ENCODE measurements around the gene CACNA1H.

Gene CACNA1H

DNA sequence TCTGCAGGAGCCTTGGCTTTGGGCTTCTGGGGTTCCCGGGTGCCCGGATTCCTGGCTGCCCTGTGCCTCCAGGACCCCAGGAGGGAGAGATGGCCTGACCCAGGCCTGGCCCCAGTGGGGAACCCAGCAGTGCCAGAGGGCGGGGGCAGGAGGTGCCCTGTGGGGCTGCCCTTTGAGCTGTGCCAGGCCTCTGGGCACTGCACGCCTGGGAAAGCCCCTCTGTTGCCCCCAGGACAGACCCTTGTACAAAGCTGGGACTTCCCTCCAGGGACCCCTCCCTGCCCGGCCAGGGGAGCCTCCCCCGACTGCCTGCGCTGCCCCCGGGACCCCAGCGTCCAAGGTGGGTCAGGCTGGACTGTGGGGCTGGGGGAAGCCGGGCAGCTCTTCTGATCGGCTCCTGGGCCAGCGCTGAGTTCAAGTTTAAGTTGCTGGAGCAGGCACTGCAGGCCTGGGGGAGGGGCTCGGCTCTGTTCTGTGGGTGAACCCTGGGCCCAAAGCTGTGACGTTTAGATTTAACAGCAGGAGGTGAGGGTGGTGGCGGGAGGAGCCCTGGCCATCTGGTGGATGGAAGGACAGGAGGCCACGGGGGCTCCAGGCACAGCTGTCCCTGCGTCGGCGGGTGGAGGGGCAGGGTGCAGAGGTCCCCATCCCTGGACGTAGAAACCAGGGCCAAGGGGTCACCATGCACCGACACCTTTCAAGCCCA is 29.2 kb upstream of the CACNA1H start:
- no peak for DNase-seq

DNA sequence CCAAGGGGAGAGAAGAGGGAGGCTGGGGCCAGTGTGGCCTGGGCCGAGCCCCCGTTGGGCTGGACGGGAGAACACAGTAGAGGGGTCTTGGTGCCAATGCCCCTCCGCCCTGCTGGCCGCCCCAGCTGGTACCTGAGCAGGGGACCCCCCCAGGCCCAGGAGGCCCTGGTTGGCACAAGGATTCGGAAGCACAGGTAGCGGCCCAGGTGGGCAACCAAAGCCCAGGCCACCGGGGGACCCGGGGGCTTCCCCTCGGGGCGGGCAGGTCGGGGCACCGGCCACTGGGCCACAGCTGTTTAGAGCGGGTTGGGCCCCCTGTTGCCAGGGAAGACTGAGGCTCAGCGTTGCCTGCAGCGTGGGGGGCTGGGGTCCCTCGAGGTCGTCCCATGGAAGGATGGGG is 28.6 kb upstream of the CACNA1H start:
- no peak for DNase-seq

DNA sequence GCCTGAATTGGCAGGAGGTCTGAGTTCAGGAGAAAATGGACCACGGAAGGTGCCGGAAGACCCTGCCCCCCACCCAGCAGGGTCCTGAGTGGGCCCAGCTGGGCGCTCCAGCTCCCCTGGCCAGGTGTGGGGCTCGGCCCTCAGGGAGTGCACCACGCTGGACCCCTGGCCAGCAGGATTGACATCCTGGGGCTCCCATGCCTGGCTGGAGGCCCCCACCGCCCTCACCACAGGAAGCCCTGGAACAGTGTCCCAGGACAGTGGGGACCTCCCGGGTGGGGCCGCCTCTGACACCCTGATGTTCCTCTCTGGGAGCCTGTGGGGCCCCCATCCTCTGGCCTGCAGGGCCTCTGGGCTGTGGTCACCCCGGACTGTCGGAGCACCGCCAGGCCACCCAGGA is 28.1 kb upstream of the CACNA1H start:
- no peak for DNase-seq

DNA sequence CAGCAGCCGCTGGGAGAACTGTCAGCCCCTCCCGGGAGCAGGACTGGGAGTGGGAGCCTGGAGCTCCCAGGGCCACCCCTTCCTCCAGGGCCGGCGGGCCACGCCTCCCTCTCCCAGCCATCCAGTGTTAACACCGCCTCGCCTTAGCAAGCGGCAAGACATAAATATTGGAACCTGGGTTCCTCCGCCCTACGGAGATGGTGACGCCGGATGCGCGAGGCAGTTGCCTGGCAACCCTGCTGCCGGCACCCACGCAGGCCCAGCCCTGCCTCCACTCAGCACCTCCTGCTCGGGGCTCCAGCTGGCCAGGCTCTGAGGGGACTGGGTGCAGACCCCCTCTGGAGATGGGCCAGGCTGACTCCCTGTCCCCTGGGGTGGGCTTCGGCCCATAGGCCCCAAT is 27.4 kb upstream of the CACNA1H start:
- no peak for DNase-seq

DNA sequence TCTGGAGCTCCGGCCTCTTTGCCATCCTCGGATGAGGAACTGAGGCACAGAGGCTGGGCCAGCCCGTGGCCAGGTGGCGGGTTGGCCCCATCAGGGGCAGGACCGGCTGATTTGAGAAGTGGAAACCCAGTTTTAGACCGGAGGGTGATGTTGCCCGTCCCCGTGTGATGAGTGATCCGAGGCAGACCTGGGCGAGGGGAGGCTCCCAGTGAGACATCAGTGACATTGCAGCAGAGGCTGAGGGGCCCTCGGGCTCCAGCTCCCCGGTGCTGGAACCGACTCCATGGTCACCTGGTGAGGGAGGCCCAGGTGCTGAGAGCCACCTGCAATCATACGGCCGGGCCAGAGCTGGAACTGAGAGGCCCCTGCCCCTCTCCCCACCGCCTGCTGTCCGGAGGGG is 26.9 kb upstream of the CACNA1H start:
- DNase-seq = no peak

DNA sequence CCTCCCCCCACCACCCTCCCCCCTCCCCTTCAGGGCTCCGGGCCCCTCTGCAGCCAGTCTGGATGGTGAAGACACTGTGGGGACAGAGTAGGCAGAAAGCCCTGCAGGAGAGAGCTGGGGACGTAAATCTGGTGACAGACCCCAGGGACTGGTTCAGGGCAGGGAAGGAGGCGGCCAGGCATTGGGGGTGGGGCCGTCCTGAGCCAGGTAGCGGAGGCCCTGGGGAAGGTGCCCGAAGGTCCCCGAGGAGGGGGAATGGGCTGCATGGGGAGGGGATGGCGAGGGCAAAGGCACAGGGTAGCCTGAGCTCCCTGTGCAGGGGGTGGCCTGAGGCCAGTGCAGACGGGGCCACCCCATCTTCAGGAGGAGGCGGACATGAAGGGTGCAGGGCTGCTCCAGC is 26.3 kb upstream of the CACNA1H start:
- no peak for DNase-seq

DNA sequence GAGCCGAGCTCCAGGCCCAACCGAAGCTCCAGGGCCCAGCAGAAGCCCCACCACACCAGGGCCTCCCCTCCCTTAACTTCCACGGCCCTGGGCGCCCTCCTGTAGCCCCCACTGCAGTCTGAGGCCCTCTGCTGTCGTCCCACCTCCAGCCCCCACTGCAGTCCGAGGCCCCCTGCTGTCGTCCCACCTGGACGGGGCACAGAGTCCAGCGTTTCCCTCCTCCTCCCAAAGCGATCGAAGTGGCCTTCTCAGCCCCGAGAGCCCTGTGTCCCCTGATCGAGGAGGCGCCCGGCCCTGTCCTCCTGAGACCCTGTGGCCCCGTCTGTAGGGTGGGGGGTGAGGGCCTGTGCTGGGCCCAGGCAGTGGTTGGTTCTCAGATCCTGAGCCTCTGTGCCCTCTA is 25.8 kb upstream of the CACNA1H start:
- DNase-seq = no peak

DNA sequence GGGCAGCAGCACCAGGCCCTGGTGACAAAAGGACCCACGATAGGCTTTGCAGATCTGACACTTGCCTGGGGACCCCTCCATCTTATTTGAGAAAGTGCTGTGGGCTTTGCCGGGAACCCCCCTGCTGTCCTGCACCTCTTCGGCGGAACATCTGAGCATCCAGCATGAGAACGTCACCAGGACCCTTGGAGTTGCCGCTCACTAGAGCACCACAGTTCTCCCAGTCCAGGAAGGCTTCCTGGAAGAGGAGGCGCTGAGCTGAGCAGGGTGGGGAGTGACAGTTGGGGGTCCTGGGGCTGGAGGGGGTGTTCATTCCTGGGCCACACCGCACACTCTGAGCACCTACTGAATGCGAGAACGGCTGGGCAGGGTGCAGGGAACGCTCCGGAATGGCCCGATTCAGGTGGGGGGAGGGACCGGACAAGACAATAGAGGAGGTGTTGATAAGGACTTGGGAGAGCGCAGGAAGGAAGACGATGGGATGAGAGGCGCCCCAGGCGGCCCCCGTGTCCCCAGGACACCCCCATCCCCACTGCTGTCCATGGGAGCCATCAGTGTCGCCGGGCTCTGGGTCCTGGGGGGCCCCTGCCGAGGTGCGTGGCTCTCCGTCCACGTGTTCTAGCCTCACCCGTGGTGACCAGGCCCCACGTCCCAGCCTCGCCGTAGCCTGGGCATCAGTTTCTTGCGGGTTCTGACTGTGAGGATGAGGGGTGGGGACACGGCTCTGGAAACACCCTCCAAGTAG is 24.8 kb upstream of the CACNA1H start:
- no peak for DNase-seq

DNA sequence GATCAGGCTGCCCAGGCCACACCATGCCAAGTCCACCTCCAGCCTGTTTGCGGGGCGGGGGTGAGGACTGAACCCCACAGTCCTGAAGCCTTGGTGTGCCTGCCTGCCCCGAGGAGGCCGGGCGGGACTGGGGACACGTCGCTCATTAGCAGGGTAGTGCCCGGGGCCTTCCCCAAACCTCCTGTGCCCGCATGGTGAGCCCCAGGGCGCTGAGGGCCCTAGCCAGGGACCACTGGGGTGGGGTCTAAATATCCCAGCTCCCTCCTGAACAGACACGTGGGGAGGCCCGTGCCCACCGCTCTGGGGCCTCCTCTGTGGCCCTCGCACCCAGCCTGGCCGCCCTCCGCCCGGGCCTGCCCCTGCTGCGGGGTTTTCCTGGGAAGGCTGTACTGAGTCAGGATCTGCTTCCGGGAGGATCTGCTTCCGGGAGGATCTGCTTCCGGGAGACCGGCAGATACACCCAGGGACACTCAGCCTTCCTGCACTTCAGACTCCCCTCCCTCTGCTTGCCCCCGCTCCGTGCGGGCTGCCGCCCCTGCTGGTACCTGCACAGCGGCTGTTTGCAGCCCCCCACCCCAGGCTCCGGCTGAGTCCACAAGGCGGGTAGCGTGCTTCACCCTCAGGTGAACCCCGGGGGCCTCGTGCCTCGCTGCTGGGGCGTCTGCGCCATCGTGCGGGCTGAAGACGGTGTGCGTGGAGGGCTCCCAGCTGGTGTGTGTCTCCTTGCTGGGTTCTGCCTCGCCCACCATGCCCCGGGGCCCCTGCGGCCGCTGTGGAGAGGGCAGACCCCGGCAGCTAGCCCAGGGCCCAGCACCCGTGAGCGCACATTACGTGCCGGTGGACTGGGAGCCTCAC is 23.6 kb upstream of the CACNA1H start:
- no peak for DNase-seq

DNA sequence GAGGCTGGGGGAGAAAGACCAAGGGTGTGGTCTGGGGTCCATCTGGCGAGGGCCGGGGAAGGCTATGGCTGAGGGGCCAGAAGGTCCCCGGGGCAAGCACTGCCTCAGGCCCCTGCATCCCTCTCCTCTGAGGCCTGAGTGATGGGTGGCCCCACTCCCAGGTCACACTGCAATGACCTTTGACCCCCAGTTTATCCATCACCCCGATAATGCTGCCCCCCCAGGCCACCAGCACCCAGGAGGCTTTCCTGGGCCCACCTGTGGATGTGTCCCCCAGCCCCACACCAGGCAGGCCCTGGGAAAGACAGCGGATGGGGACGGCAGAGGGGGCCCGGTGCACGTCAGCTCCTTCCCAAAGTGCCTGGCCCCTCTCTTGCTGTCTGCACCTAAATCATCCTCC is 22.5 kb upstream of the CACNA1H start:
- DNase-seq = no peak

DNA sequence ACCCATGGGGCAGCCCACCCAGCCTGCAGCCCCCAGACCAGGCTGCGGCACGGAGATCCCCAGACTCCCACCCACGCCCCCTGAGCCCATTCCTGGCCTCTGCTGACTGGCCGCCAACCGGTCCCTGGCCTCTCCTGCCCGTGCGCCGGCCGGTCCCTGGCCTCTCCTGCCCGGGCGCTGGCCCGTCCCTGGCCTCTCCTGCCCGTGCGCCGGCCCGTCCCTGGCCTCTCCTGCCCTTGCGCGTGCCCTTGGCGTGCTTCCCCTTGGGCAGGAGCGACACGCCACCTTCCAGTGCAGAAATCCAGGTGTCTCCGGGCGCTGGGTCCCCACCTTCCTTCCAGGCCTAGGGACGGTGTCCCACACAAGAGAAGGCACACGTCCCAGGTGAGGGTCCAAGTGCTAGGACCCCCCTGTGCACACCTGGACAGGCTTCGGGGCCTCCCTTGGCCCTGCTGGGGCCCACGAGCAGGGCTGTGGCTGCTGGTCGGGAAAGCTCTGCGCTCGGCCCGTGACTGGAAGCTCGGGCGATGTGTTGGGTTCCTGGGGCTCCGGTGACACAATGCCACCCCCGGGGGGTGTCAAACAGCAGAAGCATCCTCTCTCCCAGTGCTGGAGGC is 21.4 kb upstream of the CACNA1H start:
- DNase-seq = no peak

DNA sequence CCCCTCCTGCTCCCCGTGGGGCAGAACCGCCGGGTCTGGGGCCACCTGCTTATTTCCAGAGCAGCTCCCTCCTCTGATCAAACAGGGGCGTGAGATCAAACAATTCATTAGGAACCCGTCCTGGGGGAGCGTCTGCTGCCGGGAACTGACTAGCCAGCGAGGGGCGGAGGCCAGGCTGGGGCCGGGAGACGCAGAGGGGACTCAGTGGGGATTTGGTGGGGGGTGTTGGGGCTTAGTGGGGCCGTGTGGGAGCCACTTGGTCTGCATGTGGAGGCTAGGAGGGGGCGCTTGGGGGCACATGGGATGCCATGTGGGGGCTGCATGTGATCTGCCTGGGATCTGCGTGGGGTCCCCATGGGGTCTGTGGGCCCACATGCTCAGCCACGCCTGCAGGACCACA is 20.5 kb upstream of the CACNA1H start:
- DNase-seq = no peak

DNA sequence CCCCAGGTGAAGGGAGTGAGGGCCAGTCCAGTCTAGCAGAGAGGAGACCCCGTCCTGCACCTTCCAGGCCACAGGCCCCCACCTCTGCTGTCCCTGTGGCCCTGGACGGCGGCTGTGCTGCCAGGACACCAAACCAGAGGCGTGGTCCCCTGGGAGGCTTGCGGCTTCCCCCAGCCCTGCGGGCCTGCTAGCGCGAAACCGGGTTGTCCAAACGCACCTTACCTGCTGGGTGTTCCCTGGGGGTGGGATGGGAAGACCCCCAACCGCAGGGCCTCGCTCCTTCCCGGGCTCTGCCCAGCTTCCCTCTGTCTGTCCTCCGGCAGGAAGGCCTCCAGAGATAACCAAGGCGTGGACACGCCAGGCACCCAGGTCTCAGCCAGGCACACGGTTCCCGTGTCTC is 19.6 kb upstream of the CACNA1H start:
- no peak for DNase-seq

DNA sequence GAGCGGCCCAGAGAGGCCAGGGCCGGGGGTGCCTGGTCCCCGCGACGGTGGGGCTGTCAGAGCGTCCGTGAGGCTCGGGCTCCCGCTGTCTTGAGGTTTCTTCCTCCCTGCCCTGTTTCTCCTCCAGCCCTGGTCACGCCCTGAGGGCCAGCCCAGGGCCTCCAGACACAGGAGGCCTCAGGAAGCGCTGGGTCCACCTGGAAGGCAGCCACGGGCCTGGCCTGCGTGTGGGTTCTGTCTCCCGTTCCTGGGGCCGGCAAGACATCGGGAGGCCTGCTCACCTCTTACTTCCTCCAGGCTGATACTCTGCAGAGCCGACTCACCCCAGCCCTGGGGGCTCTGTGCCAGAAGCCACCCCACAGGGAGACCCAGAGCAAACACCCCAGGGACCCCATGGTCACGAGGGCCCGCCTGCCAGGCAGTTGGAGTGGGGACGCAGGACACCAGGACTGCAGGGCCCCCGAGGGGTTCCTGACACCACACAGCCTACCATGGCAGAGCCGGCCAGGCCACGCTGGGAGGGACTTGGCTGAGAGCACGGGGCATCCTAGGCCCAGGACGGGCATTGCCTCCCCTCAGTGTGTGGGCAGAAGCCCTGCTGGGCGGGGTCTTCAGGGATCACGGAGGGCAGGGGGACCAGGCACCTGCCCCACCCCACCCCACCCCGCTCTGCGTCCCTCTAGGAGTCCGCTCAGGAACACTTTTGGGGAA is 18.9 kb upstream of the CACNA1H start:
- DNase-seq = no peak

DNA sequence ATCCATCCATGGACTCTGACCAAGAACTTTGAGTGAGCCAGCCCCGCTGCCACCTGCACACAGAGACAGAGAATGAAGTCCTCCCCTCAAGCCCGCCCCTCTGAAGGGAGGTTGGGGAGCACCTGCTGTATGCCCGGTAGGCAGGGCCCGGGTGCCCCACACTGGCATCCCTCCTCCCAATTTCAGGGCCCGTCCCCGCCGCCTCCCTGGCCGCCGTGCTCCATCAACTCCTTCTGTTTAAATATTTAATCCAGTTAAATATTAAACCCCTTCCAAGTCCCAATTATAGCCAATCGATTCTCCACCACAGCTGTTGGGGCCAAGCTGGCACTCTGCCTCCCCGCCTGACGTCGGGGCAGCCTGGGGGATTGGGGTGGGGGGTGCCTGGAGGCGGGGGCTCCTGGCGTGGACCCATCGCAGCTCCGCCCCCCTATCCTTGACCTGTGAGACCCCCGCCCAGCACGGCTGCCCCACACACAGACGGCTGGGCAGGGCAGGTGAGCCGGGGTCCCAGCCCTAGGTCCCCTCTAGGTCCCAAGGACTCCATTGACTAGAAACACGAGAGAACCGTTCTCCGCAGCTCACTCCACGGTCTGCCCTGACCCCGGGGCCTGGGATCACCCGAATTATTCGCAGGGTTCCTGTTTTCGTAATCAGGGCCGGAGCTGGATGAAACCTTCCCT is 18.0 kb upstream of the CACNA1H start:
- DNase-seq = no peak

DNA sequence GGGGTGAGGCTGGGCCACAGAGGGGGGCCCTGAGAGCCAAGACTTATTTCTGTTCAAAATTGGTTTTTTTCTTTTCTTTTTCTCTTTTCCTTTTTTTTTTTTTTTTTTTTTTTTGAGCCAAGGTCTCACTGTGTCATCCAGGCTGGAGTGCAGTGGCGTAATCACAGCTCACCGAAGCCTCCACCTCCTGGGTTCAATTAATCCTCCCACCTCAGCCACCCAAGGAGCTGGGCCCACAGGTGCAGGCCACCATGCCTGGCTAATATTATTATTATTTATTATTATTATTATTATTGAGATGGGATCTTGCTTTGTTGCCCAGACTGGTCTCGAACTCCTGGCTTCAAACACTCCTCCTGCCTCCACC is 17.5 kb upstream of the CACNA1H start:
- no peak for DNase-seq

DNA sequence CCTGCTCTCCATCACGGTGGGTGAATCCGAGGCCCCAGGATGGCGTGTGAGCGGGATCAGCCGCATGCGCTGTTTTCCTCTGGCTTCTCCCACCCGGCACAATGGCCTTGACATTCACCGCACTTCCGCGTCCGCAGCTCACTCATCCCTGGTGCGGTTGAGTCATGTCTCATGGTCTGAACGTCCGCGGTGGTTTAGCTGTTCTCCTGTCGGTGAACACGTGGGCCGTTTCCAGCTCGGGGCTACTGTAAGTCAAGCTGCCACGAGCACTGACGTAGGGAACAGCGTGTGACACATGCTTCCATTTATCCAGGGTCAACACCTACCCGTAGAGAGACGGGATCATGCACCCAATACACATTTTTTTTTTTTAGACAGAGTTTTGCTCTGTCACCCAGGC is 15.3 kb upstream of the CACNA1H start:
- no peak for DNase-seq

DNA sequence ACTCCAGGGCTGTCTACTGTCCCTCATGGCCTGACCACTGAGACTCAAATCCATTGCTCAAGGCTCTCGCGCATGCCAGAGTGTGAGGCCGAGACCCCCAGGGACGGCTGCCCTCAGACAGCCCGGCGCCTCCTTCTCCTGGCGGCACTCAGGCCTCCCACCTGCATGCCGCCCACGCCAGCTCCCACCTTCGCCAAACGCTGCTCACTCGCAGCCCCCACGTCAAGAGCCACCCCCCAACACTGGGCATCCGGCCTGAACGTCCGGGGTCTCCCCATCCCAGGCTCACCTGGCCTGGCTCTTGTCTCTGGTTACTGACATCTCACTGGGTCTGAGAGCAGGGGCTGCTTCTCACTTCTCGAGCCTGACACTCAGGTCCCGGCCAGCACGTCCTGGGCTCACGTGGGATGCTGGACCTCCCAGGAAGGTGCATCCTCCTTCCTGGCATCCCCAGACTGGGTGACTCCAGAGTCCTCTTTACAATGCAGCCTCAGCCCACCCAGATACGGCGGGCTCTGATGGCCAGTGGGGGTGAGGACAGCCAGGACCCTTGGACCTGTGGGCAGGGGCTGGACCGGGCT is 12.2 kb upstream of the CACNA1H start:
- no peak for DNase-seq

DNA sequence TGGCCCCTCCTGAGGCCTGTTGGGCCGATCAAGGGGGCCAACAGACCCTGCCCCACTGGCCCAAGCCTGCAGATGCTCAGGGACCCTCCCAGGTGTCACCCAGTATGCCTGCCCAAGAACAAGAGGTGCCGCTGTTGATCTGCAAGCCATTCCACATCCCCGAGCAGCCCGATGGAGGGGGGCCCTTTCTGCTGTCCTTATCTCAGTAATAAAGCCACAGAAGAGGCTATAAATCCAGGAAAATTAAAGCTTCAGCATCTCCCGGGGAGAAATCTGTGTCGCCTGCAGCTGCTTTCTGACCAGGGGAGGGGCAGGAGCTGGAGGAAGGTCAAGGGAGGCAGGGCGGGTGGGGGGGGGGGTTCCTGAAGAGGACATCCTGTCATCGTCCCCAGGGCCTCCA is 11.7 kb upstream of the CACNA1H start:
- no peak for DNase-seq

DNA sequence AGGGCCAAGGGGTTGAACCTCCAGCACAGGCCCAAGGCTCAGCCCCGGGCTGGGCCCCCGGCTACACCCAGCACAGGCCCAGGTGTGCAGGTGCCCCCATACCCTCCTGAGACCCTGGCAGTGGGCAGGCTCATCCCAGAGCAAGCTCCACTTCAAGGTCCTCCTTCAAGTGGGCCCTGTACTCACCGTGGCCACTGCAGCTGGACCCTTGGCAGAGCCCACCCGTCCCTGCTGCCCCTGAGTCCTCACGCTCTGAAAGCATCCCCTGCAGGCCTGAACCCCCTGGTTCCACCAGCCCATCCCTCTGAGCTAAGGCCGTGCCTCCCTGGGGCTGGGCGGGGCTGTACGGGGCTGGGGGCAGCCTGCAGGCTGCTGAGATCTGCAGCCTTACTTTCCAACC is 11.2 kb upstream of the CACNA1H start:
- no peak for DNase-seq

DNA sequence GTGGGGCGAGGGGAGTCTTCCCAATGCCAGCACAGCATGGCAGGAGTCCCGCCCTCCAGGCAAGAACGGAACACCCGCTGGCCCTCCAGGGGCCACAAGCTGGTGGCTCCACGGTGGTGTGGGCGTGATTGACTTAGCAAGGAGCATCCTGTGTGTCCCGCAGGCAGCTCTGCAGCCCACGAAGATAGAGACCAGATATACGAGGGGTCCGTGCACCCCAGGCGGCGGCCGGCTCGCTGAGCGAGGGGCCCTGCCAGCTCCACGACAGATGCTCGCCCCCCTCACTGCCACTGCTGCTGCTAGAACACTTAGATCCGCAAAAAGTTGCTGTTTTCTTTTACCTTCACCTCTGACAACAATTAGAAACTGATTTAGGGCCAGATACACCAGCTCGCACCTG is 10.0 kb upstream of the CACNA1H start:
- DNase-seq = no peak

Data from CD4-positive, alpha-beta T cell treated with Interferon gamma for 1 hour (primary cell).